NCI-H1092 treated with DMSO at 0.1 percent for 48 hours (cell line): ENCODE data around the gene NIM1K.
"Not testable (repeated sequence)": the region's sequence is repeated elsewhere in the genome, so short reads cannot be mapped to it uniquely, and the experiment has no call there.

ENCODE experiments used
- DNase-seq: peaks from one replicate; lab custom pipeline; 2025; lab: John Stamatoyannopoulos, UW

Gene NIM1K

GRCh38 chr5:43191740-43192557 lies at the start of gene NIM1K:
TSS of gene NIM1K (plus strand) at chr5:43192225. CDS start at chr5:43245776, 53,551 bp downstream.
- DNase-seq = peak; percentile 74

GRCh38 chr5:43145071-43145470 lies 47.0 kb upstream of the NIM1K start:
- no peak for DNase-seq

- no peak for DNase-seq
Observed at GRCh38 chr5:43146958-43147357, 45.1 kb upstream of the NIM1K start.

GRCh38 chr5:43148417-43148816 lies 43.6 kb upstream of the NIM1K start:
- no peak for DNase-seq

- no peak for DNase-seq
Observed at GRCh38 chr5:43149231-43149630, 42.8 kb upstream of the NIM1K start.

GRCh38 chr5:43150075-43150474 lies 42.0 kb upstream of the NIM1K start:
- no peak for DNase-seq

GRCh38 chr5:43150748-43151147 lies 41.3 kb upstream of the NIM1K start:
- no peak for DNase-seq

- DNase-seq = no peak
Observed at GRCh38 chr5:43152946-43153345, 39.1 kb upstream of the NIM1K start.

GRCh38 chr5:43154469-43154868 lies 37.6 kb upstream of the NIM1K start:
- no peak for DNase-seq

GRCh38 chr5:43155394-43156096 lies 36.5 kb upstream of the NIM1K start:
- DNase-seq = no peak

GRCh38 chr5:43156388-43156787 lies 35.6 kb upstream of the NIM1K start:
- no peak for DNase-seq

GRCh38 chr5:43157068-43157467 lies 35.0 kb upstream of the NIM1K start:
- DNase-seq = no peak

GRCh38 chr5:43161244-43161643 lies 30.8 kb upstream of the NIM1K start:
- DNase-seq = no peak

- DNase-seq = not testable (repeated sequence)
Observed at GRCh38 chr5:43164801-43165200, 27.2 kb upstream of the NIM1K start.

- DNase-seq = no peak
Observed at GRCh38 chr5:43165323-43165722, 26.7 kb upstream of the NIM1K start.

- no peak for DNase-seq
Observed at GRCh38 chr5:43168175-43168574, 23.9 kb upstream of the NIM1K start.

- no peak for DNase-seq
Observed at GRCh38 chr5:43171451-43171850, 20.6 kb upstream of the NIM1K start.

GRCh38 chr5:43171926-43172325 lies 20.1 kb upstream of the NIM1K start:
- no peak for DNase-seq

GRCh38 chr5:43172779-43173178 lies 19.2 kb upstream of the NIM1K start:
- DNase-seq = no peak

GRCh38 chr5:43174586-43174985 lies 17.4 kb upstream of the NIM1K start:
- no peak for DNase-seq

- no peak for DNase-seq
Observed at GRCh38 chr5:43179836-43180235, 12.2 kb upstream of the NIM1K start.

GRCh38 chr5:43182421-43182820 lies 9.6 kb upstream of the NIM1K start:
- no peak for DNase-seq

GRCh38 chr5:43183101-43183500 lies 8.9 kb upstream of the NIM1K start:
- DNase-seq = not testable (repeated sequence)
